H1 (cell line): Measurements from ENCODE around the gene RBM14. TPM values are rescaled to one million over a fixed set of nuclear protein-coding genes. Genes with fewer than 3 reads are reported as not detected.
A peak's percentile ranks its signal among the peaks of the same experiment; 100 is the strongest.

Experiments used
- CTCF ChIA-PET: fragments of 300-600 bp; sonication (Branson Sonifier 250); formaldehyde crosslinking; loops from one replicate; lab custom pipeline; 2021; ENCODE audit not compliant: partially characterized antibody; lab: Charles Lee
- POLR2A ChIA-PET: fragments of 300-600 bp; sonication (Branson Sonifier 250); formaldehyde crosslinking; loops from one replicate; lab custom pipeline; 2021; ENCODE audit warnings: inconsistent platforms; ENCODE audit not compliant: partially characterized antibody; lab: Charles Lee
- DNase-seq, 2 experiments: peaks; one replicate each; pipeline versions ENCODE4 v3.0.0 to v3.0.0-alpha.2; 2010 to 2022; ENCODE audit warnings: low spot score in 2 of 2, low read depth in 1 of 2, mixed read lengths in 1 of 2
- FAIRE-seq: peaks from 2 replicates; lab custom pipeline; 2011; peaks lifted over from hg19 to GRCh38; lab: Jason Lieb, UNC
- H2AFZ ChIP-seq: 2 replicates; pipeline ENCODE4 v1.8.1; 2012; ENCODE audit warnings: low read length, inconsistent platforms
- H2AK5ac ChIP-seq: 2 replicates; pipeline ENCODE4 v1.6.1; 2013; ENCODE audit warnings: low read depth, low read length
- H2BK120ac ChIP-seq: replicated peaks from 2 replicates; pipeline ENCODE3; 2013; ENCODE audit warnings: low read depth, low read length, inconsistent platforms
- H2BK12ac ChIP-seq: 2 replicates; pipeline ENCODE4 v1.6.1; 2013; ENCODE audit warnings: low read depth, low read length
- H2BK15ac ChIP-seq: 2 replicates; pipeline ENCODE4 v1.6.1; 2013; ENCODE audit warnings: low read length
- H2BK20ac ChIP-seq: 2 replicates; pipeline ENCODE4 v1.6.1; 2013; ENCODE audit warnings: low read length
- H2BK5ac ChIP-seq: 2 replicates; pipeline ENCODE4 v1.6.1; 2013; ENCODE audit warnings: low read depth, low read length
- H3K14ac ChIP-seq: 2 replicates; pipeline ENCODE4 v1.6.1; 2013; ENCODE audit warnings: inconsistent platforms; ENCODE audit not compliant: insufficient read length
- H3K18ac ChIP-seq: 2 replicates; pipeline ENCODE4 v1.6.1; 2013; ENCODE audit warnings: low read length; ENCODE audit errors: extremely low read depth
- H3K23ac ChIP-seq: 2 replicates; pipeline ENCODE4 v1.6.1; 2013; ENCODE audit warnings: inconsistent platforms; ENCODE audit not compliant: insufficient read length
- H3K23me2 ChIP-seq: 2 replicates; pipeline ENCODE4 v1.6.1; 2013; ENCODE audit warnings: low read depth, low read length
- H3K27ac ChIP-seq: 2 replicates; pipeline ENCODE4 v1.6.1; 2011; ENCODE audit warnings: low read depth, low read length, inconsistent platforms
- H3K27me3 ChIP-seq, 4 experiments: replicated peaks in 1 of 4; 1 replicate in 1 of 4; 2 replicates in 3 of 4; pipeline versions ENCODE4 v1.6.1 to v1.8.1; 2011 to 2013; ENCODE audit warnings: low read length in 3 of 4, mild to moderate bottlenecking in 3 of 4, inconsistent platforms in 2 of 4, mixed read lengths in 2 of 4, moderate library complexity in 1 of 4; ENCODE audit not compliant: control insufficient read depth in 3 of 4, insufficient read depth in 3 of 4; ENCODE audit errors: extremely low read depth in 1 of 4
- H3K36me3 ChIP-seq, 4 experiments: 2 replicates each; pipeline versions ENCODE4 v1.6.1 to v1.8.1; 2011 to 2013; ENCODE audit warnings: mild to moderate bottlenecking in 4 of 4, low read length in 3 of 4, moderate library complexity in 2 of 4, control low read depth in 1 of 4, inconsistent platforms in 1 of 4; ENCODE audit not compliant: insufficient read depth in 4 of 4, control insufficient read depth in 2 of 4
- H3K4ac ChIP-seq: replicated peaks from 2 replicates; pipeline ENCODE3; 2013; ENCODE audit warnings: low read length, low read depth, mixed read lengths, inconsistent platforms; ENCODE audit not compliant: insufficient read length
- H3K4me1 ChIP-seq, 4 experiments: replicated peaks in 1 of 4; 1 replicate in 1 of 4; 2 replicates in 3 of 4; pipeline versions ENCODE4 v1.6.1 to v1.8.1; 2011 to 2013; ENCODE audit warnings: low read length in 3 of 4, inconsistent platforms in 2 of 4, mixed read lengths in 1 of 4; ENCODE audit not compliant: insufficient read depth in 4 of 4, control insufficient read depth in 3 of 4
- H3K4me2 ChIP-seq, 2 experiments: 2 replicates each; pipeline versions ENCODE4 v1.6.1 to v1.8.1; 2011 to 2013; ENCODE audit warnings: low read depth in 2 of 2, low read length in 2 of 2, control low read depth in 1 of 2, inconsistent platforms in 1 of 2, mild to moderate bottlenecking in 1 of 2; ENCODE audit not compliant: insufficient read depth in 1 of 2
- H3K4me3 ChIP-seq, 4 experiments: fragments of 200-600, 300-600 bp in 1 of 4; sonication (generic), shearing (Covaris generic), sonication (Bioruptor Twin) in 1 of 4; 2 replicates each; pipeline versions ENCODE4 v1.5.1 to v1.8.1; 2011 to 2016; ENCODE audit warnings: low read length in 4 of 4, low read depth in 3 of 4, control low read depth in 2 of 4, inconsistent platforms in 2 of 4, mild to moderate bottlenecking in 2 of 4, mixed read lengths in 1 of 4, moderate library complexity in 1 of 4; ENCODE audit not compliant: insufficient read depth in 2 of 4; ENCODE audit errors: extremely low read depth in 1 of 4
- H3K56ac ChIP-seq: replicated peaks from 2 replicates; pipeline ENCODE3; 2013; ENCODE audit warnings: low read depth, mild to moderate bottlenecking, mixed read lengths, low read length, inconsistent platforms; ENCODE audit not compliant: insufficient read length
- H3K79me1 ChIP-seq: 2 replicates; pipeline ENCODE4 v1.6.1; 2013; ENCODE audit warnings: low read depth, low read length, control low read depth
- H3K79me2 ChIP-seq, 2 experiments: 2 replicates each; pipeline versions ENCODE4 v1.6.1 to v1.8.1; 2012 to 2013; ENCODE audit warnings: low read length in 2 of 2, mild to moderate bottlenecking in 2 of 2, inconsistent platforms in 1 of 2; ENCODE audit not compliant: insufficient read depth in 2 of 2, control insufficient read depth in 1 of 2
- H3K9ac ChIP-seq, 4 experiments: replicated peaks in 1 of 4; 1 replicate in 1 of 4; 2 replicates in 3 of 4; pipeline versions ENCODE4 v1.6.1 to v1.8.1; 2011 to 2013; ENCODE audit warnings: low read depth in 3 of 4, low read length in 3 of 4, control low read depth in 2 of 4, mild to moderate bottlenecking in 2 of 4, moderate library complexity in 2 of 4, inconsistent platforms in 1 of 4; ENCODE audit errors: extremely low read depth in 1 of 4
- H3K9me3 ChIP-seq, 2 experiments: 2 replicates each; pipeline versions ENCODE4 v1.6.1 to v1.8.1; 2012 to 2013; ENCODE audit warnings: mild to moderate bottlenecking in 2 of 2, moderate library complexity in 2 of 2, control low read depth in 1 of 2, inconsistent platforms in 1 of 2, low read depth in 1 of 2, low read length in 1 of 2, mixed read lengths in 1 of 2; ENCODE audit not compliant: insufficient read depth in 2 of 2
- H4K20me1 ChIP-seq, 2 experiments: replicated peaks in 1 of 2; 2 replicates each; pipeline versions ENCODE3 to v1.8.1; 2011 to 2013; ENCODE audit warnings: inconsistent platforms in 2 of 2, low read length in 2 of 2, mild to moderate bottlenecking in 1 of 2; ENCODE audit not compliant: insufficient read depth in 2 of 2, control insufficient read depth in 1 of 2
- H4K5ac ChIP-seq: 2 replicates; pipeline ENCODE4 v1.6.1; 2013; ENCODE audit warnings: low read length, low read depth, mixed read lengths, inconsistent platforms; ENCODE audit not compliant: insufficient read length
- H4K8ac ChIP-seq: 2 replicates; pipeline ENCODE4 v1.8.0; 2013; ENCODE audit warnings: mild to moderate bottlenecking, moderate library complexity, low read length, inconsistent platforms; ENCODE audit not compliant: insufficient read depth; ENCODE audit errors: extremely low read depth
- H4K91ac ChIP-seq: replicated peaks from 2 replicates; pipeline ENCODE3; 2013; ENCODE audit warnings: low read length, mixed read lengths, inconsistent platforms; ENCODE audit not compliant: insufficient read length
- CHD2 ChIP-seq: IDR thresholded peaks from 2 replicates; pipeline ENCODE4 v1.6.1; 2012; ENCODE audit warnings: low read length, improper control_type of control experiment
- EGR1 ChIP-seq: IDR thresholded peaks from 2 replicates; pipeline ENCODE4 v1.6.1; 2011; ENCODE audit warnings: low read depth, low read length, borderline replicate concordance
- GABPA ChIP-seq: IDR thresholded peaks from 2 replicates; pipeline ENCODE4 v1.6.1; 2011; ENCODE audit warnings: mild to moderate bottlenecking, low read length, moderate library complexity, borderline replicate concordance; ENCODE audit not compliant: insufficient read depth
- RAD21 ChIP-seq, 2 experiments: IDR thresholded peaks in 1 of 2; conservative IDR thresholded peaks in 1 of 2; 2 replicates each; pipeline ENCODE4 v1.6.1; 2011; ENCODE audit warnings: low read depth in 2 of 2, low read length in 2 of 2, improper control_type of control experiment in 1 of 2, inconsistent platforms in 1 of 2, mild to moderate bottlenecking in 1 of 2, moderate library complexity in 1 of 2
- SIRT6 ChIP-seq: IDR thresholded peaks from one replicate; pipeline ENCODE4 v1.7.1; 2012; ENCODE audit warnings: low read length, inconsistent platforms
- SRF ChIP-seq: IDR thresholded peaks from 2 replicates; pipeline ENCODE4 v1.6.1; 2011; ENCODE audit warnings: mild to moderate bottlenecking, low read depth, low read length, moderate library complexity
- SUZ12 ChIP-seq: fragments of 200-600 bp; sonication (generic); IDR thresholded peaks from 2 replicates; pipeline ENCODE4 v1.6.1; 2012; ENCODE audit warnings: mild to moderate bottlenecking, inconsistent platforms, low read length, moderate library complexity, mixed read lengths
- WGBS, 2 experiments: shearing (Covaris generic) in 1 of 2; methylation state at CpG; one replicate each; pipeline versions ENCODE4 v1.1.6 to v1.1.7; 2013 to 2015; ENCODE audit warnings: low lambda C conversion rate in 2 of 2, mixed read lengths in 2 of 2, inconsistent platforms in 1 of 2, low coverage in 1 of 2, missing lambda C conversion rate in 1 of 2; ENCODE audit not compliant: insufficient replicate concordance in 2 of 2, insufficient coverage in 1 of 2, insufficient read length in 1 of 2; ENCODE audit errors: extremely low coverage in 1 of 2, missing lambda C conversion rate in 1 of 2; 5-methylcytosine and 5-hydroxymethylcytosine counted together
- long read RNA-seq, 2 experiments: library from RNA in 1 of 2; library from capped mRNA in 1 of 2; stranded (forward); transcript quantifications; one replicate each; pipeline ENCODE4 v2.0.0, GENCODE V29; 2021; ENCODE audit warnings: inconsistent platforms in 1 of 2
- polyA minus RNA-seq, 3 experiments: library from RNA; depleted of rRNA, polyadenylated mRNA; stranded (reverse); fragments of >200 nt; gene quantifications; 1 replicate in 2 of 3; 2 replicates in 1 of 3; pipeline ENCODE4 v1.2.3, GENCODE V29; 2011
- polyA plus RNA-seq, 7 experiments: library from polyadenylated mRNA; depleted of rRNA in 3 of 7; stranded (reverse) in 5 of 7; unstranded in 2 of 7; fragments of >200 nt in 5 of 7; fragments of 200-250 nt in 2 of 7; gene quantifications; 1 replicate in 5 of 7; 2 replicates in 1 of 7; 4 replicates in 1 of 7; pipeline versions ENCODE4 v1.2.1 to v1.2.3, GENCODE V29; 2011 to 2013; ENCODE audit warnings: missing spikeins in 2 of 7, mixed read lengths in 2 of 7
- total RNA-seq: library from RNA; stranded (reverse); fragmentation: NEBNext Ultra II Directional; extraction: Animal tissue kit (Norgen Biotek cat#: 25700); gene quantifications from 2 replicates; pipeline ENCODE4 v1.2.1, GENCODE V29; 2021

RBM14 gene
- 142 and 145 TPM in 2 replicates for total RNA-seq
- 67.2 and 81.1 TPM in 2 replicates for polyA plus RNA-seq (2011; rRNA removed)
- 36.2 TPM for polyA plus RNA-seq (2011; cell fraction: cytosol; rRNA removed)
- 89.4 TPM for polyA plus RNA-seq (2011; cell fraction: nucleus; rRNA removed)
- polyA plus RNA-seq (2012, experiment 1 of 2): 48.9 to 106 TPM (median 75.9 TPM) in 4 replicates
- 58.7 TPM for polyA plus RNA-seq (2012, experiment 2 of 2)
- polyA plus RNA-seq (2013, experiment 1 of 2): 83.3 TPM
- polyA plus RNA-seq (2013, experiment 2 of 2): 76.5 TPM
- polyA minus RNA-seq (2011; rRNA and poly(A)+ RNA removed): 36.4 and 42.4 TPM in 2 replicates
- polyA minus RNA-seq (2011; cell fraction: cytosol; rRNA and poly(A)+ RNA removed): 61.9 TPM
- 85.1 TPM for polyA minus RNA-seq (2011; cell fraction: nucleus; rRNA and poly(A)+ RNA removed)
- long read RNA-seq, experiment 1, transcript RBM14-201 (3 exons, 2,828 nt): major isoform, 20 of 53 reads
- long read RNA-seq, experiment 1, partial matches to known transcripts: 33 of 53 reads
- long read RNA-seq, experiment 1, other reads (novel, unspliced or antisense): 0 of 53 reads
- long read RNA-seq, experiment 2: 0 reads

DNA sequence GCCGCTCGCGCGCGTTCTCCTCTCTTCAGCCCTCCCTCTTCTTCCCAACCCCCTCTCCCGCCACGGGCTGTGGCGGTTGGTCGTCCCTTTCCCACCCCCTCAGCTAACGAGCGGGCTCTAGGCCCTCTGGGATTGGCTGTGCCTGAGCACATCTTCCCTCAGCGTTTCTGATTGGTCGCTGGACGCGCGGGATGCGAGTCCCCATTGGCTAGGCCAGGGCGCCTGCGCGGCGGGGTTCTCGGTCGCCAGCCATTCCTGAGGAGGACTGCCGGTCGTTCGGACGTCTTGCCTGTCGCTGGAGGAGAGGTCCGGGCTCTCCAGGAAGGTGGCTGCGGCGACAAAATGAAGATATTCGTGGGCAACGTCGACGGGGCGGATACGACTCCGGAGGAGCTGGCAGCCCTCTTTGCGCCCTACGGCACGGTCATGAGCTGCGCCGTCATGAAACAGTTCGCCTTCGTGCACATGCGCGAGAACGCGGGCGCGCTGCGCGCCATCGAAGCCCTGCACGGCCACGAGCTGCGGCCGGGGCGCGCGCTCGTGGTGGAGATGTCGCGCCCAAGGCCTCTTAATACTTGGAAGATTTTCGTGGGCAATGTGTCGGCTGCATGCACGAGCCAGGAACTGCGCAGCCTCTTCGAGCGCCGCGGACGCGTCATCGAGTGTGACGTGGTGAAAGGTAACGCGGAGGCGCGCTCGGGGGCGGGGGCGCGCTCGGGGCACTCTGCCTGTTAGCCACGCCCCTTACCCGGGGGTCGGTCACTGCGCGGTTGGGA is at the start of gene RBM14:
RBM14 (plus strand) TSS at position 252 of the 776 bp plus-strand sequence; CDS start at position 343, 91 bp downstream.
- Histone ChIP-seq H4K8ac (peak within 1 kb of the TSS; percentile 98), H3K18ac (peak within 1 kb of the TSS; percentile 100), H3K79me2 (peaks cover 40 to 50% of the 10 kb centered on the region in 2 experiments), H2BK15ac (no peak within 1 kb of the TSS), H2BK20ac (no peak within 1 kb of the TSS), H2AK5ac (peak within 1 kb of the TSS; percentile 87; the same call in 1 of the 2 replicates), H3K9ac (peak within 1 kb of the TSS; percentile 86 to 99 (median 94)), H4K5ac (peak within 1 kb of the TSS; percentile 82), H4K20me1 (peaks cover 30 to 35% of the 10 kb centered on the region in 2 experiments), H3K4me3 (peak within 1 kb of the TSS; percentile 81 to 99 (median 92)), H2BK5ac (peak within 1 kb of the TSS; percentile 100), H3K9me3 (no peaks in the 10 kb centered on the region), H3K27me3 (no peaks in the 10 kb centered on the region), H2BK12ac (peak within 1 kb of the TSS; percentile 11; the same call in 1 of the 2 replicates), H3K36me3 (peaks cover 2 to 27% (median 9%) of the 10 kb centered on the region in 4 experiments; a peak in 5 of 8 replicates), H3K4me1 (peaks cover 0 to 15% (median 3%) of the 10 kb centered on the region in 4 experiments; a peak in 4 of 7 replicates), H3K14ac (no peak within 1 kb of the TSS), H3K79me1 (no peaks in the 10 kb centered on the region; the same call in none of the 2 replicates), H3K23me2 (peaks cover 11% of the 10 kb centered on the region), H3K4me2 (peak within 1 kb of the TSS; percentile 86 to 94), H3K56ac (peak within 1 kb of the TSS; percentile 62), H3K4ac (peak within 1 kb of the TSS; percentile 40), H3K23ac (no peak within 1 kb of the TSS), H2AFZ (no peak within 1 kb of the TSS), H4K91ac (peak within 1 kb of the TSS; percentile 88), H2BK120ac (peak within 1 kb of the TSS; percentile 25), H3K27ac (peak within 1 kb of the TSS; percentile 98)
- CTCF ChIA-PET: interaction anchor here (1.0 to 1.3 kb wide), 2 partner anchors 37 to 109 kb away, joined by 3 to 6 read pairs; no protein-coding TSS in a partner anchor
- peak; percentile 96 to 99 for DNase-seq
- peak; percentile 39 for FAIRE-seq
- 1% methylated on average over 84 of the region's 90 CpGs; no CpG with 5 or more reads in 1 of the 2 experiments for WGBS, 2 experiments
- POLR2A ChIA-PET: interaction anchor here (0.6 to 66.2 kb wide), 26 partner anchors 4 to 341 kb away, joined by 3 to 2165 read pairs (median 6); partner anchors contain the start of genes ACTN3, BBS1, CCDC87 and CCS
- TF ChIP-seq SUZ12: no peak
- no peak for TF ChIP-seq SRF
- no peak for TF ChIP-seq EGR1
- peak; percentile 81 for TF ChIP-seq CHD2
- TF ChIP-seq SIRT6: no peak
- no peak for TF ChIP-seq GABPA
- no peak for TF ChIP-seq RAD21 (IDR thresholded peaks at IDR 0.05 in 1 of 2, conservative IDR thresholded peaks at IDR 0.05 in 1 of 2; ENCODE audit: low read depth in 2 of 2, low read length in 2 of 2)
